ENCODE measurements around the gene SORCS3.

Gene SORCS3

DNA sequence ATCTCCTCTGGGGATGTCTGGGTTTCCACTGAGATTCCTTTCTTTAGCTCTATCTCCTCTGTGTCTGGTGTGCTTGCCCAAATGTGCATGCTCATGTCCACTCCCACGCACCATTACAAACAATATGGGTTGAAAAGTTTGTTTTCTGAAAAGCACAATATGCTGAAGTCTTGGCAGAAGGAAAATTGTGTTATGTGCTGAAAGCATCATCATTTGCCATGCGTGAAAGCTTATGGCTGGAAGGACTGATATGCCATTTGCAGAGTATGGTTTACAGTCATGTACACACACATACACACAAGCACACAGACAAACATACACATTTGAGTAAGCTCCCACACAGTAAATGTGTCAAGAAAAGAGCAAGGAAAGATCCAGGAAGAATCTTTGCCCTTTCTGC, 231.6 kb downstream of the SORCS3 start:
- H3K4me1 Mint-ChIP-seq (ENCODE audit: low read depth): no peaks in the 10 kb centered on the region
- no peaks in the 10 kb centered on the region for H3K36me3 Mint-ChIP-seq (ENCODE audit: low read depth)
- no peaks in the 10 kb centered on the region for H3K27me3 Mint-ChIP-seq
- no peak overlapping the region for H3K4me3 Mint-ChIP-seq
- H3K9me3 Mint-ChIP-seq: no peaks in the 10 kb centered on the region
- no peak overlapping the region for H3K27ac Mint-ChIP-seq

DNA sequence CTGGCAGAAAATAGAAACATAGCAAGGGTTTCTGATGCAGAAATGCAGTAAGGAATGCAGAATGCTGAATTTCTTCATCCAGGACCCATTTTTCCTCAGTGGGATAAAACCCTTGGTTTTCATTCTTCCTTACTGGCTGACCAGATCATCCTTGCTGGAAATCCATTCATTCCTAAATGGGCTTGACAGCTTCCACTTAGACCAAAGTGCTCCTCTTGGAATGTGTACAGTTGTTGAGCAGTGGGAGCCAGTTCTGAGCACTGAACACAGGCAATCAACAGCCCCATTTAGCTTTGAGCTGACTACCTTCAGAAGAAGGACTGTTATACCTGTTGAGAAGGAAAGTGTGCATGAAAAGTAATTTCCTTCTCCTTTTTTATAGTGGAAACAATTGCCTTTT, 232.1 kb downstream of the SORCS3 start:
- no peaks in the 10 kb centered on the region for H3K27me3 Mint-ChIP-seq
- H3K27ac Mint-ChIP-seq: no peak overlapping the region
- no peaks in the 10 kb centered on the region for H3K9me3 Mint-ChIP-seq

DNA sequence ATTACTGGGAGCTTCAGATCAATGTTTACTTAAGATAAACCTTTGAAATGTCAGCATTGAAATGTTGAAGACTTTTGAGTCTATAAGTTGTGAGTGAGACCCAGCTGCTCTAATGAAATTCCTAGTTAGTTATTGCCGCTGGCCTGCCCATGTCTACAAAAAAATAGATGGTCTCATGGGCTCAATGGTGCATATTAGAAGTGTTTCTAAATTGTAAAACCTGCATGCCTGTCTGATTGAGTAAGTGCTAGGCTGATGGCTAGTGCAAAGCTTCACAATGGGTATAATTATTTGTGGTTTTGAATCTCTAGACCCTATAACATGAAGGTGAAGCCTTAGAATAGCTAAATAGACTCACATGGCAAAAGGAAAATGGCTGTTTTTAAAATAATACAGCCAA, 234.5 kb downstream of the SORCS3 start:
- no peak overlapping the region for H3K27ac Mint-ChIP-seq
- no peaks in the 10 kb centered on the region for H3K4me1 Mint-ChIP-seq (ENCODE audit: low read depth)
- no peak overlapping the region for H3K4me3 Mint-ChIP-seq
- H3K27me3 Mint-ChIP-seq: no peaks in the 10 kb centered on the region
- H3K36me3 Mint-ChIP-seq (ENCODE audit: low read depth): no peaks in the 10 kb centered on the region
- no peaks in the 10 kb centered on the region for H3K9me3 Mint-ChIP-seq

More for the DNA sequence above, 232.1 kb downstream of the SORCS3 start:
- Mint-ChIP-seq H3K36me3 (ENCODE audit: low read depth) (no peaks in the 10 kb centered on the region), H3K4me3 (no peak overlapping the region), H3K4me1 (ENCODE audit: low read depth) (no peaks in the 10 kb centered on the region)

DNA sequence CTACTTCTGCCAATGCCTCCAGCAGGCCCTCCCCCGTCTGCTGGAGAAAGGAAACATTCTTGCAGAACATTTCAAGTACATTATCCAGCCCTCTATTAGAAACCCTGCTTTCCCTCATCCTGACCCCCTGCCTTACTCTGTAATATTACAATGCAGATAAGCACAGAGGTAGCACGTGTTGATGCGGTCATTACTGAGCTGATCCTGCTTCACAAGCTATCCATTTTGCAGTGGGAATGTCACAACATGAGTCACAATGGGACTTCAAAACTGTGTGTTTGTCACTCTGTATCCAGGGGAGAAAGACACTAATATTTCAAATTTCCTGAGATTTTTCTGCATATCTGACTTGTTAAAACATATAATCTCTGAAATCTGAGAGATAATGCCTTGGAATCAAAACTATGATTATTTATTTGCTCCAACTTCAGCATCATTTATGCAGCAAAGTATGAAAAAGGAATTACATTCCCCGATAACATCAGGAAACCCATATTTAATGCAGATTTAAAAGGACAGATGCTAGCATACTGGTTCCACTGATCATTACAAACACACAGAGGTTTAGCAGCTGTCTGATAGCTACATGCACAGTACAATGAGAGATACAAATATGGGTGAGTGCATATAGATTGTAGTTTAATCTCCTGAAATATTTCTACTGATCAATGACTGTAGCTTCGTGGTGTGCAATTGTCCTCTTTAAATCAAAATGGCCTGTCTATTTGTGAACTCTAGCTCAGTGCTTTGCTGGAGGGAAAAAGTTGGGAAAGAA, 239.7 kb downstream of the SORCS3 start:
- H3K27me3 Mint-ChIP-seq: peaks cover 3% of the 10 kb centered on the region
- no peak overlapping the region for H3K27ac Mint-ChIP-seq
- H3K9me3 Mint-ChIP-seq: no peaks in the 10 kb centered on the region
- H3K4me1 Mint-ChIP-seq (ENCODE audit: low read depth): no peaks in the 10 kb centered on the region
- H3K36me3 Mint-ChIP-seq (ENCODE audit: low read depth): no peaks in the 10 kb centered on the region
- H3K4me3 Mint-ChIP-seq: no peak overlapping the region

DNA sequence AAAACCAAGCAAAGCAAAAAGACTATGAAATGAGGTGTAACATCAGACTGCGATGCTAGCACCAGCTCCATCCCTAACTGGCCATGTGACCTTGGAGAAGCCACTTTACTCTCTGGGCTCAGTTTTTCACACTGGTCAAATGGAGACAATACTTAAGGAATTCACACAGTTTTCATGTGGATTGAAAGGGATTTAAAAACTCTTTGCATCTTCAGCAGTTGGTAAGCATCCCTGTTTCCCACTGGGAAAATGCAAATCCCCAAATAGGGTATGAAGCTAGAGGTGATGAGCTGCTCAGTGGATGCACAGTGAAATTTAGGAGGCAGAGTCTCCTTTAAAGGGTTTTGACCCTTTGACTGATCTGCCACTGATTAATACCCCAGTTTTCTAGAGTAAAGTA, 240.7 kb downstream of the SORCS3 start:
- peaks cover 3% of the 10 kb centered on the region for H3K27me3 Mint-ChIP-seq
- no peaks in the 10 kb centered on the region for H3K9me3 Mint-ChIP-seq
- no peak overlapping the region for H3K4me3 Mint-ChIP-seq
- no peak overlapping the region for H3K27ac Mint-ChIP-seq
- no peaks in the 10 kb centered on the region for H3K36me3 Mint-ChIP-seq (ENCODE audit: low read depth)
- no peaks in the 10 kb centered on the region for H3K4me1 Mint-ChIP-seq (ENCODE audit: low read depth)

DNA sequence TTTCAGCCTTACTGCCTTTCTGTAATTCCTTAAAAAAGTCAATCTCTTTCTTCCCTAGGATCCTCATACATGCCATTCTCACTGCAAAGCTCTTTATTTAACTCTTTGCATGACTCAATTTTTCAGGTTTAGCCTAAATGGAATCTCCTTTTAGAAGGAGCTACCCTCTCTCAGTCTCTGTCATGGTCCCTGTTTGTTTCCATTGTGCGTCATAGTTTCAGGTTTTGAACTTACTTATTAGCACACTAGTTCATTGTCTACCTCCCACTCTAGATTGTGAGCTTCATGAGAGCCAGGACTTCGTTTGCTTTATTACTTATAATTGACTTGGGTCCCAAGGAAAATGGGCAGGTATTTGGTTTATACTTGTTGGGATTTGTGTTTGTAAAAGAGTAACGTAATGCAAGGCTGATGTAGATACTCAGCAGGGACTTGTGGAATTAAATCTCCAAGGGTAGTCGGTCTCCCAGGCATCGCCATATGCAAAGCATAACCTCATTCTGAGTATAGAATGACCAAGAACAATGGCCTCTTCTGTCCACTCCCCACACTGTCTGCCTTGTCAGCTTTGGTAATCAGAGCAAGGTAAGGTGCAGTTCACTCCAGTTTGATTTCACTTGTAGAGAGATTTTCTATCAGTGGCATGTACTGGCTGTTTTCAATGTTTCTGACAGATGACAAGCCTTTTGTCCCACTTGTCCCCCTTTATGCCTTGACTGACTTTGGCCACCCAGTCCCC, 252.0 kb downstream of the SORCS3 start:
- Mint-ChIP-seq H3K4me3 (no peak overlapping the region), H3K27me3 (no peaks in the 10 kb centered on the region), H3K36me3 (ENCODE audit: low read depth) (no peaks in the 10 kb centered on the region), H3K27ac (no peak overlapping the region), H3K4me1 (ENCODE audit: low read depth) (no peaks in the 10 kb centered on the region), H3K9me3 (peaks cover 21% of the 10 kb centered on the region)

DNA sequence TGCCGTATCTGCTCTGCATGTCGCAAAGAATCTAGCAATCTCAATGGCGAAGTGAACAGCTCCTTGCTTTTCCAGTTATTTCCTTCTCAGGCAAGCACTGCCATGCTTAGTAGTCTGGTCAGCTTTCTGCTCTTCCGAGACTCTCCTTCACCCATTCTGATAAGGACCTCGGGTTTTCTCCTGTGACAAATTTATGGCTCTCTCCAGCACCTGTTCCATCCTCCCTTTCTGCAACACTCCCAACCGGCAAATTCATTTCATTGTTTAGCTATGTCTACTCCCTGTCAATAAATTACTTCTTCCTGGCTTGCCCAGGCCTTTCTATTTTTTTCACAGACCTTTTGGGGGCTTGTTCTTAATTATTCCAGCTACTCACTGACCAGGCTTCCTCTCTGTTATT, 252.6 kb downstream of the SORCS3 start:
- Mint-ChIP-seq H3K4me3 (no peak overlapping the region), H3K36me3 (ENCODE audit: low read depth) (no peaks in the 10 kb centered on the region), H3K27me3 (no peaks in the 10 kb centered on the region), H3K9me3 (peaks cover 21% of the 10 kb centered on the region), H3K27ac (no peak overlapping the region), H3K4me1 (ENCODE audit: low read depth) (no peaks in the 10 kb centered on the region)

DNA sequence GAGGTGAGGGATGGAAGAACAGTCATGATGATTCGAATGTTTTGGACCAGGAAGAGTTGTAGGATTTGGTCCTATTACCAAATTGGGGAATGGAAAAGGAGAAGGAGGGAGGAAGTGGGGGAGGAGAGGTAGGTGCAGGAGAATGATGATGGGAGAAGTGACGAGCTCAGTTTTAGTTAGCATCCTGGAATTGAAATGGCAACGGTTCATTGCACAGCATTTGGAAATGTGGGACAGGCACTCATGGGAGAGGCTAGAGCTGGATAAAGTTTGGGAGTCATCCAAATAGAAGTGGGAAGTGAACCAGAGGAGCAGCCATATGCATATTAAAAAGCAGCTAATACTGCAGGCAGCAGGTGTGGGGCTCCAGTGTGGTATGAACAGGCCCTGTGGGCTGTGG, 253.6 kb downstream of the SORCS3 start:
- H3K9me3 Mint-ChIP-seq: peaks cover 17% of the 10 kb centered on the region

DNA sequence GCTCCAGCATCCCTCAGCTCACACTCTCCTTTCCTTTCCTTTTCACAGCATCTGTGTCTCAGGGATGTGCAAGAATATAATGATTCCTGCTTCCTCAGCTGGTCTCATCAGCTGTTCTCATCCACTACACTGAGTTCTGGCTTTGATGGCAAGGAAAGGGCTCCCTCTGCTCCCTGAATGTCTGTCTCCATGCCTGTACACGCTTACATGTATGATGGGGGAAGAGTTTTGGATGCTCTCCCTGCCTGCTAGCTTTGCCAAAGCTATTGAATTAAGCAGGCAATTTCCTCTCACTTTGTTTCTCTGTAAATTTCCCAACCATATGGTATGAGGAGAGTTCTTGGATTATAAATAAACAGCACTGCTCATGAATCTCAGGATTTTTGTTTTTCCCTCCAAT, 254.5 kb downstream of the SORCS3 start:
- Mint-ChIP-seq H3K4me3 (no peak overlapping the region), H3K36me3 (ENCODE audit: low read depth) (no peaks in the 10 kb centered on the region), H3K27me3 (no peaks in the 10 kb centered on the region), H3K9me3 (peaks cover 14% of the 10 kb centered on the region), H3K4me1 (ENCODE audit: low read depth) (no peaks in the 10 kb centered on the region), H3K27ac (no peak overlapping the region)

More for the DNA sequence above, 253.6 kb downstream of the SORCS3 start:
- no peak overlapping the region for H3K4me3 Mint-ChIP-seq
- H3K4me1 Mint-ChIP-seq (ENCODE audit: low read depth): no peaks in the 10 kb centered on the region
- H3K27me3 Mint-ChIP-seq: no peaks in the 10 kb centered on the region
- no peak overlapping the region for H3K27ac Mint-ChIP-seq
- H3K36me3 Mint-ChIP-seq (ENCODE audit: low read depth): no peaks in the 10 kb centered on the region

DNA sequence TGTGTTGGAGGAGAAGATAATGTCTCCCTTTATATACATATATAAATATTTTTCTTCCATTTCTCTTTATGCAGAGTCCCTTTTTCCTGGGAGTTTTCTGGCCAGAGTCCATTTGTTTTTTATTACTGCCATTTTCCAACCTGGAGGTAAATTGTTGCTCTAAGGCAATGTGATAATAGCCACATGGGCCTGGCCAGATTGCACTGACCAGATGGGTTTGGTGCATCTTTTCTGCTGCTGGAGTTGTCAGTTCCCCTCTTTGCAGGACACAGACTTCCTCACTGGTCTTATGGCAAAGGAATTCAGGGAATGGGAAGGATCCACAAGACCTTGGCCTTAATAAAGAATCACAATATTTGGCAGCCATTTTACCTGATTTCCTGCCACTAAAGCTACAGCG, 254.9 kb downstream of the SORCS3 start:
- H3K36me3 Mint-ChIP-seq (ENCODE audit: low read depth): no peaks in the 10 kb centered on the region
- no peaks in the 10 kb centered on the region for H3K27me3 Mint-ChIP-seq

DNA sequence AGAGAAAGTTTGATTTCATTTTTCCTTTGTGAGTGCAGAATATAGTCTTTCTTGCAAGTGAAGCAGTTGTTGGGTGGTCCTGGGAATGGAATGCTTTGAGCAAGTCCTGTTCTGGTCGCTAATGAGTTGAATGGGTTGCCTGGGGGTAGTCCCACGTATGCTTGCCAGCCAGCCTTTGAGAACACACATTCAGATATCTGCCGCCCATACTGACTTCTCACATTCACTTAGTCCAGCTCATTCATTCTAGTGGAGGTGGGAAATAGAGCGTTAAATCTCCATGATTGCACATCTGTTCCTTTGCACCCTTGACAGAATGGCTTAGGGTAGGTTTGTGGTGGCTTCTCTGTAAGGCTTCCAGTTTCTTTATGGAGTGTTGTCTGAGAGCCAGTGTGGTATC, 256.6 kb downstream of the SORCS3 start:
- Mint-ChIP-seq H3K4me3 (no peak overlapping the region), H3K36me3 (ENCODE audit: low read depth) (no peaks in the 10 kb centered on the region), H3K27ac (no peak overlapping the region), H3K27me3 (no peaks in the 10 kb centered on the region), H3K4me1 (ENCODE audit: low read depth) (no peaks in the 10 kb centered on the region), H3K9me3 (peaks cover 3% of the 10 kb centered on the region)

More for the DNA sequence above, 254.9 kb downstream of the SORCS3 start:
- H3K4me1 Mint-ChIP-seq (ENCODE audit: low read depth): no peaks in the 10 kb centered on the region
- H3K27ac Mint-ChIP-seq: no peak overlapping the region
- peaks cover 9% of the 10 kb centered on the region for H3K9me3 Mint-ChIP-seq
- H3K4me3 Mint-ChIP-seq: no peak overlapping the region

DNA sequence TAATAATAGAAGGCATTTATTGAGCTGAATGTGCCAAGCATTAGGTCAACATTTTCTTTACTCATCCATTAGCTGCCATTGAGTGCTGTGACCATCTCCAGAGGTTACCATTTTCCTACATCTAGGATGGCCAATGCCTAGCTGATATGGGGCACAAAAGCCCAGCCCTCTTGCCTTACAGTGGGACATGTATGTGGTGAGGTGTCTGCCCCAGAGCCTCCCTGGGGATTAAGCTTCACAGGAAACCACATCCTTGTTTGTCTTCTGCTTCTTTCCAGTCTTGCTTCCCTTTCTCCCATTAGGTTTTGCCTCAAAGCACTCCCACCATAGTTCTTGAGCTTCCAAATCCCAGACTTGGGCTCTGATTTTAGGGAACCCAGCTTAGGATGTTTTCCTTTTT, 258.7 kb downstream of the SORCS3 start:
- no peak overlapping the region for H3K4me3 Mint-ChIP-seq
- H3K9me3 Mint-ChIP-seq: no peaks in the 10 kb centered on the region
- no peaks in the 10 kb centered on the region for H3K36me3 Mint-ChIP-seq (ENCODE audit: low read depth)
- H3K27me3 Mint-ChIP-seq: peaks cover under 1% of the 10 kb centered on the region
- no peak overlapping the region for H3K27ac Mint-ChIP-seq
- H3K4me1 Mint-ChIP-seq (ENCODE audit: low read depth): no peaks in the 10 kb centered on the region

DNA sequence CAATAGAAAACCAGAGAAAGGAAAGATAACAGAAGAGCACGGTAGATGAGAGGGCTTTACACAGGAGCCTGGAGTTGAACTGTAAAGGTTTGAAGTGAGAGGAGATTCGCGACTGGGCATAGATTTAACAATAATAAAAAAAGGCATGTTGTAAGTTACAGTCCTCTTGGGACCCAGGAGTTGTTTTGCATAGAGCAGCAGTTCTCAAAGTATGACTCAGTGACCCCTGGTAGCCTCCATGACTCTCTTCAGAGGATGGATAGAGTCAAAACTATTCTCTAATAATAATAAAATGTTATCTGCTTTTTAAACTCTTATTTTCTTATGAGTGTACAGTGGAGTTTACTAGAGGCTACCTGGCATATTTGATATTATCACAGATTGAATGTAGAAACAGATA, 262.3 kb downstream of the SORCS3 start:
- H3K27ac Mint-ChIP-seq: no peak overlapping the region
- no peaks in the 10 kb centered on the region for H3K36me3 Mint-ChIP-seq (ENCODE audit: low read depth)
- peaks cover 4% of the 10 kb centered on the region for H3K27me3 Mint-ChIP-seq
- no peaks in the 10 kb centered on the region for H3K9me3 Mint-ChIP-seq
- no peaks in the 10 kb centered on the region for H3K4me1 Mint-ChIP-seq (ENCODE audit: low read depth)
- H3K4me3 Mint-ChIP-seq: no peak overlapping the region

DNA sequence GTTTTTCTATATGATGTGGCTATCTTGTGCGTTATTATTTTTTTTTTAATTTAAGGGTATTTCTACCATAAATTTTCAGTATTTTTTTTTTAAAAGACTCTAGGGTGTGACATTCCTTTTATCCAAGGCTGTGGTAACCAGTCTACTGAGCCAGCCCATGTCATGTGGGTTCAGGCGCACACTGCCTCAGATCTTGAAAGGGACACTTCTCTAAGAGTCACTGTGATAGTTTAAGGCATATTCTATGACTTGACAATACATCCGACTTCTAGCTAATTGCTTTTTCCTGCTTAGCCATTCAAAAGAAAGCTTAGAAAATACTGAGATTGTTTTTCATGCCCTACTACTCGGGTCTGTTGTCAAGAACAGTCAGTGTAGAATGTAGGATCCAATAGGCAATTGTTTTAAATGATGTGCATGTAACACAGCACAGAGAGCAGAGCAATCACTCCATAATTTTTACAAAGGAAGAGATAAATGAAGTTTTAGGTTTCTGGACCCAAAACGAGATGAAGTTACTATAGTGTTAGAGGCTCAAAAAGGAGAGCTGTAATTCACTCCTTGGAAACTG, 263.7 kb downstream of the SORCS3 start:
- Mint-ChIP-seq H3K36me3 (ENCODE audit: low read depth) (no peaks in the 10 kb centered on the region), H3K4me3 (no peak overlapping the region), H3K27me3 (peaks cover 4% of the 10 kb centered on the region), H3K4me1 (ENCODE audit: low read depth) (no peaks in the 10 kb centered on the region), H3K9me3 (no peaks in the 10 kb centered on the region), H3K27ac (no peak overlapping the region)

DNA sequence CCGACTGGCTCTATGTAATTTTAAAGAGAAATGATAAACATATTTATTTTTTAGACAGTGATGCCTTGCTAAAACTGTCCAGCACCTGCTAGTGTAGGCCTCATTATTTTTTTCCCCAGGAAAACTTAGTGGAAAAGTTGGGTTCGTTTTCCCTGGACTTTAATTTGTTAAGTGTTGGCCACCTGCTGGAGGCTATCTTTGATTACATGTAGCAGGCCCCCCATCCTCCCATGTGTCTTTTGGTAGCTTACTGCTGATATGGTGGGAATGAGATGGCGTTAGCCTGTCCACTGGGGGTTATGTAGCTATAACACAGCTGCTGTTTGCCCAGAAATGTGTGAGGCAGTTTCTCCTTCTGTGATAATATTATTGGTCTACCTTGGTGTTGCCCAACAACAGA, 265.0 kb downstream of the SORCS3 start:
- Mint-ChIP-seq H3K27me3 (peaks cover 4% of the 10 kb centered on the region), H3K9me3 (no peaks in the 10 kb centered on the region), H3K4me3 (no peak overlapping the region), H3K4me1 (ENCODE audit: low read depth) (no peaks in the 10 kb centered on the region), H3K27ac (no peak overlapping the region), H3K36me3 (ENCODE audit: low read depth) (no peaks in the 10 kb centered on the region)
